Epithelial cell of prostate (primary cell): ENCODE data around the gene CNN3.
A peak's percentile ranks its signal among the peaks of the same experiment; 100 is the strongest.
"Not testable (repeated sequence)": the region's sequence is repeated elsewhere in the genome, so short reads cannot be mapped to it uniquely, and the experiment has no call there.

Source experiments
- DNase-seq: peaks from one replicate; pipeline ENCODE4 v3.0.0-alpha.2; 2011; ENCODE audit warnings: low read depth, low spot score
- H3K27ac ChIP-seq: fragments of 450-650 bp; 2 replicates; pipeline ENCODE4 v1.5.1; 2017; ENCODE audit warnings: mild to moderate bottlenecking

Gene CNN3

GRCh38 chr1:94951046-94951445 is 24.1 kb upstream of the CNN3 start:
- no peak for DNase-seq
- H3K27ac ChIP-seq, result no peak overlapping the region

GRCh38 chr1:94949681-94950661 is 23.1 kb upstream of the CNN3 start:
- DNase-seq, result no peak
- no peak overlapping the region for H3K27ac ChIP-seq

- DNase-seq, result no peak
Observed at GRCh38 chr1:94947437-94947836, 20.5 kb upstream of the CNN3 start.

DNA sequence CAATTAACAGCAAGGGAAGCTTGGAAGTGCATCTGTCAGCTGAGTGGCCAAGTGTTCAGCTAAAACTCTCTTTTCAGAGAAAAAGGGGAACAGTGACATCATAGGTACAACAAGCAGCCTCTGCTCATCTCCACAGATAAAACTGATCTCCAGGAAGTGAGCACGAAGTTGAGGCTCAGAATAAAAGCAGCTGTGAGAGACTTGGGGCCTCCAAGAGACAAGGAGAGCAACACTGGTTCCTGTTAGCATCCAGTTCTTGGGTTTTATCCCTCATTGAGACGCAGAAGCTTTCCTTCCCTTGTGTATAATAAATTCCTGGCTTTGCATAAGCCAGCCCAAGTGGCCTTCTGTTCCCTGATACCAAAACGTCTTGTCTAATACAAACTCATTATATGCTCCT is 20.0 kb upstream of the CNN3 start:
- no peak overlapping the region for H3K27ac ChIP-seq

More at GRCh38 chr1:94947437-94947836, 20.5 kb upstream of the CNN3 start:
- H3K27ac ChIP-seq, result no peak overlapping the region

GRCh38 chr1:94942171-94943128 is 15.5 kb upstream of the CNN3 start:
- no peak overlapping the region for H3K27ac ChIP-seq
- DNase-seq, result no peak

More for the DNA sequence above, 20.0 kb upstream of the CNN3 start:
- DNase-seq, result no peak

DNA sequence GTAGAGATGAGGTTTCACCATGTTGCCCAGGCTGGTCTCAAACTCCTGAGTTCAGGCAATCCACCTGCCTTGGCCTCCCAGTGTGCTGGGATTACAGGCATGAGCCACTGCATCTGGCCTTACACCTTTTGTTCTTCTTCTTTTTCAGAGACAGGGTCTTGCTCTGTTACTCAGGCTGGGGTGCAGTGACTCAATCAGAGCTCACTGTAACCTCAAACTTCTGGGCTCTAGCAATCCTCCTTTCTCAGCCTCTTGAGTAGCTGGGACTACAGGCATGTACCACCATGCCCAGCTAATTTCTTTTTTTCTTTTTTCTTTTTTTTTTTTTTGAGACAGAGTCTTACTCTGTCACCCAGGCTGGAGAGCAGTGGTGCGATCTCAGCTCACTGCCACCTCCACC is 14.6 kb upstream of the CNN3 start:
- DNase-seq, result not testable (repeated sequence)

DNA sequence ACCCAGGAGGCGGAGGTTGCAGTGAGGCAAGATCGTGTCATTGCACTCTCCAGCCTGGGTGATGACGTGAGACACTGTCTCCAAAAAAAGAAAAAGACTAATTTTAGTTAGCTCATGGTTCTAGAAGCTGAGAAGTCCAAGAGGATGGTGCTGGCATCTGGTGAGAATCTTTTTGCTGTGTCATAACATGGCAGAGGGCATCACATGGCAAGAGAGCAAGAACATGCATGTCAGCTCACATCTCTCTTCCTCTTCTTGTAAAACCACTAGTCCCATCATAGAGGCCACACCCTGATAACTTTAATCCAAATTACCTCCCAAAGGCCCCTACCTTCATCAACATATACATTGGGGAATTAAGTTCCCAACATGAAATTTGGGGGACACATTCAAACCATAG is 13.8 kb upstream of the CNN3 start:
- no peak overlapping the region for H3K27ac ChIP-seq
- no peak for DNase-seq

More for the DNA sequence above, 14.6 kb upstream of the CNN3 start:
- H3K27ac ChIP-seq, result not testable (repeated sequence)

DNA sequence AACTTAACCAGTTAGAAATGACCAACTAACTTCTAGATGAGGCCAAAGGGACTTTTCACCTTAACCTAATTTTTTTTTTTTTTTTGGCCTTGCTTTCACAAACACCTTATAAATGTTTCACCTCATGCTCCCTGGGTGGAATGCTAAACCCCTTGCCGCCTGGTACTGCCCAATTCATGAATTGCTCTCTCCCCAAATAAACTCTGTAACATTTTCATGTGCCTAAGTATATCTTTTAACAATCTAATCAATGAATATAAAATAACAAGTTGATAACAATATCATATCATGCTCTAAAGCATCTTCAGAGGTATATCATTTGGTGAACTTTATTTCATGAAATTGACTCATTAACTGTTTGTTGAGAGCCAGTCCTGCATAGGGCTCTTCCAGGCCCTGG is 10.9 kb upstream of the CNN3 start:
- no peak overlapping the region for H3K27ac ChIP-seq
- no peak for DNase-seq

DNA sequence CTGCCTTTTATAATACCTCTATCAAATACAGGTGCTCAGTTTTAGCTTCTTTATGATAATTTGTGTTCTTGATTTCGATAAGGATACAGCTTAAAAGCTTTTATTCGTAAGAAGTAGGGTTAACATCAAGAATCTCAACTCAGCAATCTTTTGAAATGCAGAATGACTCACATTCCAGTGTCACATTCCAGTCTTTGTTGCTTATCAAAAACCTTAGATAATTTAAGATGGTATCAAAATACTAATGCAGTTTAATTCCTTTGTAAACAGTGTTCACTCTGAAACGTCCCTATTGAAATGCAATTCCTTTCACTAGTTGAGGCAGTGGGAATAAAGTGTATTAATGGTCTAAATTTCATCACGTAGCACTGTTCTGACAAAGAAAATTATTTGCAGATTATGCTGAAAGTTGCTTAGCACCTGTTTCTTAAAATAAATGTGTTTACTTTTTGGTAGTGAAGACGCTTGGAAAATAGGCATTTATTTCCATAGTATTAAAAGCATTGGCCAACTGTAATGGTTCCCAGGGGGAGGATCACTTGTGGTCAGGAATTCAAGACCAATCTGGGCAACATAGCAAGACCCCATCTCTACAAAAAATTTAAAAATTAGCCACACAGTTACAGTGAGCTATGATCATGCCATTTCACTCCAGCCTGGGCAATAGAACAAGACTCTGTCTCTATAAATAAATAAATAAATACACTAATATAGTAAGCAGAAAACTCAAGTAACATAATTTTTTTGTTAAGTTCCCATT is 10.1 kb upstream of the CNN3 start:
- no peak for DNase-seq
- no peak overlapping the region for H3K27ac ChIP-seq

GRCh38 chr1:94935476-94935875 is 8.6 kb upstream of the CNN3 start:
- no peak for DNase-seq

GRCh38 chr1:94935034-94935433 is 8.1 kb upstream of the CNN3 start:
- H3K27ac ChIP-seq, result no peak overlapping the region
- DNase-seq, result no peak

More at GRCh38 chr1:94935476-94935875, 8.6 kb upstream of the CNN3 start:
- no peak overlapping the region for H3K27ac ChIP-seq

- H3K27ac ChIP-seq, result no peak overlapping the region
- no peak for DNase-seq
Observed at GRCh38 chr1:94934551-94934950, 7.6 kb upstream of the CNN3 start.

DNA sequence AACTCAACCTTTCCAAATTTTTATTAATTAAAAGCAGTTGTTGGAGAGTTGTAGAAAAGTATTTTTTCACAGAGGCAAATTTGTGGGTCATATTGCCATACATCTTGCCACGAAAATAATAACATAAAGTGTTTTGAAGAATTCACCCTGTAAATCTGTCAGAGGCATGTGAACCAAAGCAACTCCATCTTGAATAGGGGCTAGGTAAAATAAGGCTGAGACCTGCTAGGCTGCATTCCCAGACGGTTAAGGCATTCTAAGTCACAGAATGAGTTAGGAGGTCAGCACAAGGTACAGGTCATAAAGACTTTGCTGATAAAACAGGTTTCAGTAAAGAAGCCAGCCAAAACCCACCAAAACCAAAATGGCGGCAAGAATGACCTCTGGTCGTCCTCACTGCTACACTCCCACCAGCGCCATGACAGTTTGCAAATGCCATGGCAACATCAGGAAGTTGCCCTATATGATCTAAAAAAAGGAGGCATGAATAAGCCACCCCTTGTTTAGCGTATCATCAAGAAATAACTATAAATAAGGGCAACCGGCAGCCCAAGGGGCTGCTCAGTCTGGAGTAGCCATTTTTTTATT is 4.4 kb upstream of the CNN3 start:
- no peak for DNase-seq
- no peak overlapping the region for H3K27ac ChIP-seq

GRCh38 chr1:94929351-94930217 is 2.7 kb upstream of the CNN3 start:
- no peak overlapping the region for H3K27ac ChIP-seq
- DNase-seq, result no peak

DNA sequence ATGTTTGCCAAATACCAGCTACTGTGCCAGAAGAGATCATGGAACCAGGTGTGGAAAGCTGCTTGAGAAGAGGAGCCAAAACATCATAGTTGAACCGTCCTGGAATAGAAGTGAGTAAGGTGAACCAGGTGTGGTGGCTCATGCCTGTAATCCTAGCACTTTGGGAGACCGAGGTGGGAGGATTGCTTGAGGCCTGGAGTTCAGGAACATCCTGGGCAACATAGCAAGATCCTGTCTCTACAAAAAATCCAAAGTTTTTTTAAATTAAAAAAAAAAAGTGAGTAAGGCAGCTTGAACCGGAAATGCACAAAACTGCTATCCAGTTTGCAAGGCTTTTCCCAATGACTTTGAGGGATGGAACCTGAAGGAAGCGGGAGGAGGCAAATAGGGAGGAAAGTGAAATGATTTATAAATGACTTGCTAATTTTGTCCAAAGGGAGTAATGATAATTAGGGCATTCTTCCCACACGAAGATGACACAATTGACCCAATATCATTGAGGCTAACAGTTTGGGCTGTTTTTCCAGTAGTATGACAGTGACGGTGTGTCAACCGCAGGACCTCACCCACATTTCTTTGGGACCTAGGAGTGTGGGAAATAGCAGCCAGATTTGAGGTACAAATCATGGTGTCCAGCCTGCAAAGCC is 1.5 kb upstream of the CNN3 start:
- DNase-seq, result no peak

GRCh38 chr1:94927405-94928175 is 680 bp upstream of the CNN3 start:
- peak overlapping the region; percentile 69 for H3K27ac ChIP-seq
- no peak for DNase-seq

More for the DNA sequence above, 1.5 kb upstream of the CNN3 start:
- no peak overlapping the region for H3K27ac ChIP-seq

GRCh38 chr1:94926126-94926914 is 590 bp downstream of the CNN3 start:
- DNase-seq, result no peak
- H3K27ac ChIP-seq, result peak overlapping the region; percentile 69
